HFF-Myc (cell line): ENCODE results near the gene STK16.
"Not testable (repeated sequence)": the region's sequence is repeated elsewhere in the genome, so short reads cannot be mapped to it uniquely, and the experiment has no call there.

Experiments
- DNase-seq: peaks from one replicate; pipeline ENCODE4 v3.0.0-alpha.2; 2011; ENCODE audit warnings: low read depth; ENCODE audit errors: extremely low read depth
- H3K4me3 ChIP-seq: replicated peaks from 2 replicates; pipeline ENCODE4 v1.5.1; 2011; ENCODE audit warnings: low read depth, mild to moderate bottlenecking, control low read depth, low read length
- TF ChIP-seq, protein P1 (sequence below): IDR thresholded peaks from 2 replicates; pipeline ENCODE4 v1.5.1; 2012; ENCODE audit warnings: mild to moderate bottlenecking, low read depth, low read length, control low read depth; ENCODE audit errors: missing control alignments

STK16 gene

DNA sequence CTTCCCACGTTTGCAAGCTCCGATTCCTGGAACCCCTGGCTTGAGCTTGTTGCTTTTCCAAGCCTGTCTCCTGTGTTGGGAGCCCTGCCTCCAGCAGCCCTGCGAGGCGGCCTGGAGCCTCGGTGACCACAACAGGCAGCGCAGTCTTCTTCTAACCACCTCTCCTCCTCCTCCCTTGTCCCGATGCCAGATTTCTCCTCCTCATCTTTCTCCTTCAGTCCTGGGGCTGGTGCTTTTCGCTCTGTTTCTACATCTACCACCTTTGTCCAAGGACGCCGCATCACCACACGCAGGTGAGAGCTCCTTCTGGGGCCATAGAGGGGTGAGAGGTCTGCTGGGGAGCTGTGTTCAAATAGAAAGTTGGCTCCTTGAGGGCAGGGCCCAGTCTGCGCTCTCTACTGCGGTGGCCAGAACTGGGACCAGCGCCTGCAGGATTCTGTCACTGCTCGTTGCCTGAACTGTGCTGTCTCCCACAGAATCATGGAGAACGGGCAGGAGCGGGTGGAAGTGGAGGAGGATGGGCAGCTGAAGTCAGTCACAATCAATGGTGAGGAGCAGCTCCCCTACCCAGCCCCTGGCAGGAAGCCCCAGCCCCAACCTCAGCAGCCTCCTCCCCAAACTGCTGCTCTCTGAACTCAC is 37.8 kb downstream of the STK16 start:
- no peak overlapping the region for H3K4me3 ChIP-seq
- DNase-seq = no peak
- TF ChIP-seq, protein P1, sequence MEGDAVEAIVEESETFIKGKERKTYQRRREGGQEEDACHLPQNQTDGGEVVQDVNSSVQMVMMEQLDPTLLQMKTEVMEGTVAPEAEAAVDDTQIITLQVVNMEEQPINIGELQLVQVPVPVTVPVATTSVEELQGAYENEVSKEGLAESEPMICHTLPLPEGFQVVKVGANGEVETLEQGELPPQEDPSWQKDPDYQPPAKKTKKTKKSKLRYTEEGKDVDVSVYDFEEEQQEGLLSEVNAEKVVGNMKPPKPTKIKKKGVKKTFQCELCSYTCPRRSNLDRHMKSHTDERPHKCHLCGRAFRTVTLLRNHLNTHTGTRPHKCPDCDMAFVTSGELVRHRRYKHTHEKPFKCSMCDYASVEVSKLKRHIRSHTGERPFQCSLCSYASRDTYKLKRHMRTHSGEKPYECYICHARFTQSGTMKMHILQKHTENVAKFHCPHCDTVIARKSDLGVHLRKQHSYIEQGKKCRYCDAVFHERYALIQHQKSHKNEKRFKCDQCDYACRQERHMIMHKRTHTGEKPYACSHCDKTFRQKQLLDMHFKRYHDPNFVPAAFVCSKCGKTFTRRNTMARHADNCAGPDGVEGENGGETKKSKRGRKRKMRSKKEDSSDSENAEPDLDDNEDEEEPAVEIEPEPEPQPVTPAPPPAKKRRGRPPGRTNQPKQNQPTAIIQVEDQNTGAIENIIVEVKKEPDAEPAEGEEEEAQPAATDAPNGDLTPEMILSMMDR = no peak

- TF ChIP-seq, protein P1 = no peak
- H3K4me3 ChIP-seq = no peak overlapping the region
- no peak for DNase-seq
Measured at GRCh38 chr2:219284501-219285372, 39.5 kb downstream of the STK16 start.

DNA sequence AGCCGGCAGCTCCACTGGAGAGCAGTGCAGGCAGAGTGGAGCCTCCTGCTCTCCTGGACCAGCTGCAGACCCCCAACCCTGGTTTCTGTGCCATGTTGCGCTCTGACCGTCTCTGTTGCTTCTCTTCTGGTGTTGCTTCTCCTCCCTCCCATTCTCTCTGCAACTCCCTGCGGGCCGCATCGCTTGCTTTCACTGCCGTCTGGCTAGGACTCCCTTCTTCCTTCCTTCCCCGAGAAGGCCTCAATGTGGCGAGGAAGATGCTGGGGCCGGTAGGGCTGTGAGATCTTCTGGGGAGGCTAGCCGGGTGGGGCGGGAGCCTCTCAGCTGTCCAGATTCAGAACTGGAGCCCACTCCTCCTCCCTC is 40.1 kb downstream of the STK16 start:
- TF ChIP-seq, protein P1 = no peak
- H3K4me3 ChIP-seq = 0 out of 2 replicates have a peak overlapping the region, but pooled peaks have one; percentile 7
- DNase-seq = no peak

- DNase-seq = no peak
- TF ChIP-seq, protein P1 = no peak
- 0 out of 2 replicates have a peak overlapping the region, but pooled peaks have one; percentile 7 for H3K4me3 ChIP-seq
Measured at GRCh38 chr2:219285894-219286425, 40.7 kb downstream of the STK16 start.

GRCh38 chr2:219286436-219287115 is 41.3 kb downstream of the STK16 start:
- TF ChIP-seq, protein P1 = no peak
- DNase-seq = no peak
- no peak overlapping the region for H3K4me3 ChIP-seq

DNA sequence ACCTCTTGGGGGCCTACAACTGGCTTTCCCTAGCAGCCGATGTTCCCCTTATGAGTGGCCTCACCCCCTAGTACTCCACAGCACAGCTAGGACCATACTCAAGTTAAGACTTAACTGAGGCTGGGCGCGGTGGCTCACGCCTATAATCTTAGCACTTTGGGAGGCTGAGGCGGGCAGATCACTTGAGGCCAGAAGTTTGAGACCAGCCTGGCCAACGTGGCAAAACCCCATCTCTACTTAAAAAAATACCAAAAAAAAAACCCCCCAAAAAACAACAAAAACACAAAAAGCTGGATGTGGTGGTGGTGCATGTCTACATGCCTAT is 41.8 kb downstream of the STK16 start:
- H3K4me3 ChIP-seq, DNase-seq: not testable (repeated sequence)
